ENCODE measurements around the gene HEXD. TPM values are rescaled to one million over a fixed set of nuclear protein-coding genes. Genes with fewer than 3 reads are reported as not detected.
A peak's percentile ranks its signal among the peaks of the same experiment; 100 is the strongest.

HEXD gene
- total RNA-seq, 1 donor from 2014 or later = 14.8 TPM

GRCh38 chr17:82391496-82392066 lies 26.6 kb upstream of the HEXD start:
- intact Hi-C loops (cut with DNase I) = no loop called here
- DNase-seq (no peak), ATAC-seq (ENCODE audit: poor library complexity) (no peak)

DNA sequence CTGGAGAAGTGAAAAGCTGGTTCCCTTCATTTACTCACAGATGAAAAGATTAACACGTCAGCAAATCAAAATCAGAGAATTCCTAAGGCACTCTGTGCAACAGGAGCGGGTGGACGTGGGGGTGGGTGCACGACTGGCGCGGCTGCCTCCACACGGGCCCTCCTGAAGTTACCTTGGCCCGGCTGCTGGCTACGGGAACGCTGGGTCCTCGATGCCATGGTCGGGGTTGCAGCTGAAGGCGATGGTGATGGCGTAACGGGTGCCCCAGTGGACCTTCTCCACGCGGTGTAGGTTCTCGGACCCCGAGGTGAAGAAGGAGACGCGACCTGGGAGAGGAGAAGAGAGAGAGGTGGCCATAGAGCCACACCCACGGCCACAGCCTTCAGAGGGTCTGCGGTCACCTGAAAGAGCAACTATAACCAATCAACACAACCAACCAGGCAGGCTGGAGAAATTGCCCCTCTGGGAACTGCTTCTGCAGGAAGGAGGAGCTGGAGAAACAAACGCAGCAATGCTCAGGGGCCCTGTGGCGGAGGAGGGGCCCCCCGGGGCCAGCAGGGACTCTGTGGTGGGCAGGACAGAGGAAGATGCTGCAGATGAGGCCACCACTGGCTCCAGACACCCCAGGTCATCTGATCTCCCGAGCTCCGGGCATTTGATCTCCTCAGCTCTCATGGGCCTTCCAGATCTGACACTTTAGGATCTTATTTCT lies 25.8 kb upstream of the HEXD start:
- no peak for ATAC-seq (ENCODE audit: poor library complexity)
- no peak for DNase-seq
- intact Hi-C loops (cut with DNase I) = no loop called here

DNA sequence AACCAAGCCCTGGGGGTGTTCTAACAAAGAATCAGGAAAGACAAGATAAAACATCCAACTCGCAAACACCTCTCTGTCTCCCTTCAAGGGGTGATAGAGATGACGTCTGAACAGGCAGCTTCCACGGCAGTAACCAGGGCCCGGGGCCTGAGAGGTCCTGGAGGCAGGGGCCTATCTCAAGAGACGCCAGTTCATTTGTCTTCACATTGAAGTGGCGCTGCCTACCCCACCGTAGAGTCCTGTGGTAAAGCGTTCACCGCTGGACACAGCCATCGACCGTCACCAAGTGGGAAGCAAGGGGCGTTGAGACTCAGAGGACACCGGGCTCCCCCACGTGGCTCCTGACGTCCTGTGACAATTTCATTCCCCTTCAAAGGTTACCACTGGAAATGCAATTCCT lies 25.2 kb upstream of the HEXD start:
- ATAC-seq (ENCODE audit: poor library complexity) (no peak), DNase-seq (no peak)
- intact Hi-C loops (cut with DNase I) = no loop called here

DNA sequence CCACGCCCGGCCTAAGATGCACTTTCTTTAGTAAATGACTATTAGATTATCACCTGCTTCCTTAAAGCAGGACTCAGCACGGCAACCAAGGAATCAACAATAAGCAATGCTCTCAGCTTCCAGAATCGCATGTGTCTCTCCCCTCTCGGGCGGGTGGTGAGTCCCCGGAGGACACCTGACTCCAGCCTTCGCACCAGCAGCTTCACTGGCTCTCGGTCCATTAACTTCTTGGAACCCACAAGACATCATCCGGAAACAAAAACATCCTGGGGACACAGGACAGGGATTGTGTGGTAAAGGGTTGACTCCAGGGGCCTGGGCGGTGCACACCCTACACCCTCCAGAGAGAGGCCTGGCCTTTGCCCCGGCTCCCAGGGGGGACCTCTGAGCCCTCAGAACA lies 23.9 kb upstream of the HEXD start:
- intact Hi-C loops (cut with DNase I) = no loop called here
- ATAC-seq (ENCODE audit: poor library complexity) = no peak
- no peak for DNase-seq

DNA sequence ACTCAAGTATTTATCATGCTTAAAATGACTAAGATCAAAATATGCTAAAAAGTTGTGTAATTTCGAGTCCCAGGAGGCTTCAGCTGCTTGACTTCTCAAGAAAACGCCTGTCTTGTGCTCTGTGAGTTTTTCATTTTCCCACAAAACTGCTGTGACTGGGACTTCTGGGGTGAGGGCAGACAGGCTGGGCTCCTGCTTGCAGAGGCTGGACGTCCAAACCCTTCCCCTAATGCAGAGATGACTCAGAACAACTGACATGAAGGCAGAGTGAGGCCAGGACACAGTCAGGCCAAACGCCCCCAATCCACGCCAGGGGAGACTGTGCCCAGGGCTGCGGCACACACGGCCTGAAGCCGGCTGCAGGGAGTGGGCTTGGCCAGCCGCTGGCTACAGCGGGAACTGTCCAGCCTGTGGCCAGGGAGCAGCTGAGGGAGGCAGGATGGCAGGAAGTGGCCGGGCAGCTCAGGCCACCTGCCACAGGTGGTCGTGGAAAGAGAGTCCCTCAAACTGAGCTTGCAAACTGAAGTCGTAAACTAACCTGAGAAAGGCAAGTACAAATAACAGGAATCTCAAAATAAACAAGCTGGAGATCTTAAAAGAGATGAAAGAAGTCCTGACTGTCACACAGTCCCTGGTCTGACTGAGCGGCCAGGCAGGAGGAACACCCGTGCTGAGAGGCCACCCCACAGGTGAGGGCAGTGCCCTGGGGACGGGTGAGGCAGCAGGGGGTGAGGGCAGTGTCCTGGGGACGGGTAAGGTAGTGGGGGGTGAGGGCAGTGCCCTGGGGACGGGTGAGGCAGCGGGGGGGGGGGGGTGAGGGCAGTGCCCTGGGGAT lies 21.3 kb upstream of the HEXD start:
- no peak for DNase-seq
- peak; percentile 76 for ATAC-seq (ENCODE audit: poor library complexity)
- intact Hi-C loops (cut with DNase I) = no loop called here

DNA sequence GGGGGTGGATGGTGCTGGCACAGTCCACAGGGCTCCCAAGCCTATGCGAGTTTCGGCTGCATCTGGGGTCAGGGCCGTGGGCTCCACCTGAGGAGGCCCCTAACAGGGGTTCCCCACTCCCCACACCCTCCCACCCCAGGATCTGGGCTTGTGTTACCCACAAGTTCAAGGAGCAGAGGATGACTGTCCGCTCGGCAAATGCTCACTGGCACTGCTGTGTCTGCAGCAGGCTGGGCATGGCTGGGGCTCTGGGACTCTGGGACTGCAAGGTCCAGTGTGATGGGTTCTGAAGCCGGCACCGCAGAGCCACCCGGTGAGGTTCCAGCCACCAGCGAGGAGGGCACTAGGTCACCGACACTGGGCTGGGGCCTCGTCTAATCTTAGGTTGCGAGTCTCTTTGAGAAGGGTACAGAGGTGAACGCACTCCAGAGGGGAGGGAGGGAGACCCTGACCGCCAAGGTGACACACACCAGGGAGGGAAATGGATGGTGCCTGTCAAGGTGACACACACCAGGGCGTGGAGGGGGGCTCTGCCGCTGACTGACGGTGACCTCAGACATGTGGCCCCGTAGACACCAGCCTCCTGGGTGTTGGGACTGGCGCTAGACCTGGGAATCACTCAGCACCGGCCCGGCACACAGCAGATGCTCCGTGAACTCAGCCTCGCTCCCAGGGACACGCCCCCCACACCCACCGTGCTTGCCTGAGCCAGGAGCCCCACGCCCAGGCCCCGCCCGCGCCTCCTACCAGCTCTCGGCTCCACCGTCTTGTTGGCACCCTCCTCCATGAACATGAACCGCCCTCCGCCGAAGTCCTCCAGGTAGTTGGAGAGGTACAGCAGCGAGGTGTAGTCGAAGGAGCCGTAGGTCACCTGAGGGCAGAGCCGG lies 20.5 kb upstream of the HEXD start:
- intact Hi-C loops (cut with DNase I) = no loop called here
- DNase-seq = no peak
- no peak for ATAC-seq (ENCODE audit: poor library complexity)

DNA sequence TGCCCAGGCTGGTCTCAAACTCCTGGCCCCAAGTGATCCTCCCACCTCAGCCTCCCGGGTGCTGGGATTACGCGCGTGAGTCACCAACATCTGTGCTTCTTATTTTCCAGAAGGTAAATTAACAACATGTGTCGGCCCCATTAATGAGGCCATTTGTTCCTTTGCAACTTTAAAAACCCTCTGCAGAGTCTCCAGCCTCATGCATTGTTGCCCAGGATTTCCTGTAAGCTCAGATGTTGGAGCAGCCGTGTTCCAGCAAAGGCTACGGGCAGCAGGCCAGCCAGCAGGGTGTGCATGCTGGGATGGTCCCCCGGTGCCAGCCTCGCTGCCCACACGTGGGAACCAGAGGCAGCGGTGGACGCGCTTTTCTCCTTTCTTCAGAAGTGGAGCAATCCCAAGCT lies 19.1 kb upstream of the HEXD start:
- ATAC-seq (ENCODE audit: poor library complexity) (peak; percentile 19), DNase-seq (peak; percentile 66)

DNA sequence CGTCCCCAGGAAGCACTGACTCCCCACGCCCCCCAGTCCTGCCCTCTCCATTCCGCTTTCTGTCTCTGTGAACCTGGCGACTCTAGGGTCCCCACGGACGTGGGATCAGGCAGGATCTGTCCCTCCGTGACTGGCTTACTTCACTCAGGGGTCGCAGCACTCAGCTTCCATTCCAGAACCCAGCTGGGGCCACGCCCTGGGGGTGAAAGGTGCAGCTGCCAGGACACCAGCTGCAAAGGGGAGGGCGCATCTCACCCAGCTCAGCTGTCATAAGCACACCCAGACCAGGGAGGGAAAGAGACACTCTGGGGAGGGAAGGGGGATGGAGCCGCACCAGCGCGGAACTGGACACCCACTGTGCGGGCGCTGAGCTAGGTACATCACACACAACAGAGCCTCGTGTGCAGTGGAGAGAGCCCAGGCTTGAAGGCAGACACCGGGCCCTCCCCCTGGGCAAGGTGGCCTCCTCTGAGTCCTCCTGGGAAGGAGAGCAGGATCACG lies 18.5 kb upstream of the HEXD start:
- ATAC-seq (ENCODE audit: poor library complexity) (no peak), DNase-seq (no peak)
- intact Hi-C loops (cut with DNase I) = no loop called here

More for the DNA sequence above, 19.1 kb upstream of the HEXD start:
- intact Hi-C loops (cut with DNase I) = no loop called here

- intact Hi-C loops (cut with DNase I) = no loop called here
- ATAC-seq (ENCODE audit: poor library complexity) (no peak), DNase-seq (no peak)
These were observed 17.9 kb upstream of the HEXD start for GRCh38 chr17:82400206-82400605.

DNA sequence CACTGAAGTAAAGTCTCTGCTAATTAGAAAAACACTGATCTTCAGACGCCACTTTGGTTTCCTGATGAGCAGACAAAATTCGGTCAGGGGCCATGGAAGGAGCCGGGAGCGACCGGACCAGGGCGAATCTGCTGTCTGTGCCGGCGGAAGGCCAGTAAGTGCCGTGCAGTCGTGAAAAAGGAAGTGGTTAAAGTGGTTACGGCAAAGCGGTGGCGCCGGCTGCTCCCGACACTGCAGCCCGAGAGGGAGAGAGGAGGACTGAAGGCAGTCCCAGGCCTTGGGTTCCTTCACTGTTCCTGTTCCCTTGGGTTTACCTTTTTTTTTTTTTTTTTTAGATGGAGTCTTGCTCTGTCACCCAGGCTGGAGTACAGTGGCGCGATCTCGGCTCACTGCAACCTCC lies 17.3 kb upstream of the HEXD start:
- peak; percentile 48 for ATAC-seq (ENCODE audit: poor library complexity)
- intact Hi-C loops (cut with DNase I) = no loop called here
- peak; percentile 80 for DNase-seq

DNA sequence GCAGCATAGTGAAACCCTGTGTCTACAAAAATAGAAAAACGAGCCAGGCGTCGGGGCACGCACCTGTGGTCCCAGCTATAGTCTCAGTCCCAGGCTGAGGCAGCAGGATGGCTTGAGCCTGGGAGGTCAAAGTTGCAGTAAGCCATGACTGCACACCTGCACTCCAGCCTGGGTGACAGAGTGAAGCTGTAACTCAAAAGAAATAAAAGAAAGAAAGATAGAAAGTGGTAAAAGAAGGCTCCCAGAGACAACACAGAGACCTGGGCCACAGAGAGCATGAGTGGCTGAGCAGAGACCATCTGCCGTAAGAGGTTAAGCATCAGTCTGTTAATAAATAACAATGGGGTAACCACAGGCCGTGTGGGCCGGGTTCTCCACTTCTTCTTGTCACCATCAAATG lies 15.3 kb upstream of the HEXD start:
- intact Hi-C loops (cut with DNase I) = no loop called here
- DNase-seq = no peak
- no peak for ATAC-seq (ENCODE audit: poor library complexity)

DNA sequence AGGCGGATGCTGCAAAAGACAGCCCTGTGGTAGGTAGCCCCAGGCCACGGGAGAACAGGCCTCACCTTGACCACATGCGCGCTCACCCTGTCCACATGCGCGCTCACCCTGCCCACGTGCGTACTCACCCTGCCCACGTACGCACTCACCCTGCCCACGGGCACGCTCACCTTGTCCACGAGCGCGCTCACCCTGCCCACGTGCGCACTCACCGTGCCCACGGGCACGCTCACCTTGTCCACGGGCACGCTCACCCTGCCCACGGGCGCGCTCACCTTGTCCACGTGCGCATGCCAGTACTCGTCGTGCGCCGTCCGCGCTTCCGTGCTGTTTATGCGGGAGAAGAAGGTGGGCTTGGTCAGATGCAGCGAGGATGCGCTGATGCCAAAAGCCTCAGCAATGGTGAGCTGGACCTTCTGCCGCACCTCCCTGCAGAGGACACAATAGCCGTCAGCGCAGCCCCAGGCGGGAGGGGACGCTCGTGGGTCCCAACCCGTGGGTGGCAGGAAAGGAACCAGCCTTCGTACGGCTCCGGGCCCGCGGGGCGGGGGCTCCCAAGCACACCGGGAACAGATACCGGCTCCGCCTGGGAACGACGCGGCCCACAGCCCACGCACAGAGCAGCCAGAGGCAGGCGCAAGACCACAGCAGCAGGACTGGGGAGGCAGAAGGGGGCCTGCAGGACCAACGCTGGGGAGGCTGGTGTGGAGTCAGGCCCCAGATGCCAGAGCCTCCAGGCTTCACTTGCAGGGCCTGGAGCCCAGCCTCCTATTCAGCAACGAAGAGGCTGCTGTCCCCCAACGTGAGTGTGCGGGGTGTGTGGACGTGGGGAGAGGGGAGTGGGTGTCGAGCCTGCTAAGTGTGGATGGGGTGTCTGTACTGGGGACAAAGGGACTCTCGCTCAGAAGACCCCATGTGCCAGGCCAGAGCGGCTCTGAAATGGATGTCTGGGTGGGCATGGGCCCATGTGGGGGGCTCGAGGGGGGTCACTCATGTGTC lies 14.2 kb upstream of the HEXD start:
- DNase-seq (no peak), ATAC-seq (ENCODE audit: poor library complexity) (no peak)
- intact Hi-C loops (cut with DNase I) = no loop called here

DNA sequence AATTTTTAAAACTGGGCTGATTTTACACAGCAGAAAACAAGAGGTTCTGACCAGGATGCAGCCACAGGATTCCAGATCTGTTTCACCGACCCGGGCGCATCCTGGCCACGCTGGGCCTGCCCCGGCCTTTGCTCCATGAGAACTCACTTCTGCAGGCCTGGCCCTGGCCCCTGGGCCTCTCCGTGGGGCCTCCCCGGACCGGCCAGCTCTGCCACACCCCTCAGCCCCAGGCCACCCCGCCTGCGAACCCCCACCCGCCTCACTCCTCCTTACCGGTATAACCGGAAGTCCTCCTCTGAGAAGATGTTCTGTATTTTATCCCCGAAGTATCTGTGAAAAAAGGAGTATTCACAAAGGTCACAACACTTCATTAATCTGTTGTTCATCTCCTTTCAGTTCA lies 13.1 kb upstream of the HEXD start:
- no peak for DNase-seq
- intact Hi-C loops (cut with DNase I) = no loop called here
- no peak for ATAC-seq (ENCODE audit: poor library complexity)

GRCh38 chr17:82406131-82406671 lies 11.9 kb upstream of the HEXD start:
- no peak for ATAC-seq (ENCODE audit: poor library complexity)
- DNase-seq = no peak
- intact Hi-C loops (cut with DNase I) = no loop called here

- intact Hi-C loops (cut with DNase I) = no loop called here
- peak; percentile 65 for DNase-seq
These were observed 10.9 kb upstream of the HEXD start for GRCh38 chr17:82407255-82407654.

GRCh38 chr17:82408288-82408937 lies 9.7 kb upstream of the HEXD start:
- intact Hi-C loops (cut with DNase I) = no loop called here
- DNase-seq (no peak), ATAC-seq (ENCODE audit: poor library complexity) (no peak)

More at GRCh38 chr17:82407255-82407654, 10.9 kb upstream of the HEXD start:
- ATAC-seq (ENCODE audit: poor library complexity) = peak; percentile 92

DNA sequence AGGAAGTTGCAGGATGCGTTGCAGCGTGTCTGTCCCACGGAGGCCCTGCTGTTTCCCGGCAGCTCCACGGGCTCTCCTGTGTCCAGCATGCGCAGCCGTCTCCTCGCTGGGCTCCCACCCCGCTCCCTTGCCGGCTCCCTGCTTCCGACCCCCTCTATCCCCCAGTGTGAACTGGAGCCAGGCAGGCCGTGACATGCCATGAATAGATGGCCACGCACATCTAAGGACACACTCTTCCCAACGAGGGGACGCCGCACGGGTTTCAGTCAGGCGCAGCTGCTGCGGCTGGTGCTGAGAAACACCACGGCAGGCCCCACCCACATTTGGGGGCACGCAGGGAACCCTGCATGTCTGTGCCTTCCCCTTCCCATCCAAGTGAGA lies 9.2 kb upstream of the HEXD start:
- intact Hi-C loops (cut with DNase I) = no loop called here
- ATAC-seq (ENCODE audit: poor library complexity) = no peak
- DNase-seq = no peak

Measured in Right ventricle myocardium superior (tissue), 1 donor.